Skeletal muscle satellite cell (primary cell): ENCODE data around the gene SQOR.
"Not testable (repeated sequence)": the region's sequence is repeated elsewhere in the genome, so short reads cannot be mapped to it uniquely, and the experiment has no call there.

Source experiments
- H3K27me3 ChIP-seq: 2 replicates; pipeline ENCODE4 v1.7.0; 2013; ENCODE audit warnings: low read length; ENCODE audit not compliant: control insufficient read depth, insufficient read depth
- H3K36me3 ChIP-seq: 2 replicates; pipeline ENCODE4 v1.7.0; 2013; ENCODE audit warnings: mild to moderate bottlenecking, control low read depth, low read length; ENCODE audit not compliant: insufficient read depth
- H3K4me1 ChIP-seq: 2 replicates; pipeline ENCODE4 v1.7.0; 2013; ENCODE audit warnings: low read length; ENCODE audit not compliant: control insufficient read depth, insufficient read depth
- H3K4me2 ChIP-seq: 2 replicates; pipeline ENCODE4 v1.7.0; 2013; ENCODE audit warnings: mild to moderate bottlenecking, low read length
- H3K4me3 ChIP-seq: 2 replicates; pipeline ENCODE4 v1.7.0; 2013; ENCODE audit warnings: low read length
- H3K9ac ChIP-seq: 2 replicates; pipeline ENCODE4 v1.7.0; 2013; ENCODE audit warnings: mild to moderate bottlenecking, low read depth, low read length, moderate library complexity
- H3K9me3 ChIP-seq: replicated peaks from 2 replicates; pipeline ENCODE4 v1.7.0; 2013; ENCODE audit warnings: mild to moderate bottlenecking, control low read depth, low read length

The SQOR gene

DNA sequence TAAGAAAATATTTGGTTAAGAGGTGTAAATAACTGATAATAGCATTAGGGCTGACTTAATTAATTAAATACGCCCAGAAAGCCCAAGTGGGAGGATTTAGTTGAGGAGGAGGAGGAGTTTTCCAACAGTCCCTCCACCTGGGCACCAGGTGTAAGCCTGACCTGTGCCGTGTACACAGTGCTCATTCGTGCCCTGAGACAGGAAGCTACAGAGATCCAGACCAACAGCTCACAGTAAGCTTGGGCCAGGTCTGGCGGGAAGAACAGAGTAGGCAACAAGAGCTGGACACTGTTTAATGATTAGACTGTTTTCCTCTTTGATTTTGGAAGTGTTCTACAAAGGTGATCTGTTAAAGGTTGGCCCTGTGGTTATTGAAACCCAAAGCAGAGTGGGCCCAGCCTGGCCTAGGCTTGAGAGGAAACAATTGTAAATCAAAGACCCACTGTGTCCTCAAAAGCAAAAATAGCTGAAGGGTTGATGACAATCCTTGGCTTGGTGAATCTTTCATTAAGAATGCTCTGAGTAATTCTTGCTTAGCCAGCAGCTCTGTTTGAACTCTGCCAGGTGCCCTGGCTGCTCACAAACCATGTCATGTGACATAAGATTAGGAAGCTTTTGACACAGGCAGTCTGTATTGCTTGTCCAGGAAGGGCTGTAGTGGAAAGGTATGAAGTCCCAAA lies 13.8 kb downstream of the SQOR start:
- H3K9ac ChIP-seq: peak overlapping the region; percentile 3
- H3K9me3 ChIP-seq: no peaks in the 10 kb centered on the region
- peaks cover 39% of the 10 kb centered on the region for H3K4me1 ChIP-seq
- H3K27me3 ChIP-seq: no peaks in the 10 kb centered on the region
- peak overlapping the region; percentile 16 for H3K4me2 ChIP-seq
- no peaks in the 10 kb centered on the region for H3K36me3 ChIP-seq
- H3K4me3 ChIP-seq: peak overlapping the region; percentile 29

DNA sequence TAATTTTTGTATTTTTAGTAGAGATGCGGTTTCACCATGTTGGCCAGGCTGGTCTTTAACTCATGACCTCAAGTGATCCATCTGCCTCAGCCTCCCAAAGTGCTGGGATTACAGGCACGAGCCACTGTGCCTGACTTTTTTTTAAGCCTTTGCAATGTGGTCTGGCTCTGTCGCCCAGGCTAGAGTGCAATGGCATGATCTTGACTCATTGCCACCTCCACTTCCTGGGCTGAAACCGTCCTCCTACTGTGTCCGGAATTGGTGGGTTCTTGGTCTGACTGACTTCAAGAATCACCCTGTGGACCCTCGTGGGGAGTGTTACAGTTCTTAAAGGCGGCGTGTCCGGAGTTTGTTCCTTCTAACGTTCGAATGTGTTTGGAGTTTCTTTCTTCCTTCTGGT lies 15.2 kb downstream of the SQOR start:
- H3K27me3 ChIP-seq: not testable (repeated sequence)
- peaks cover 31% of the 10 kb centered on the region for H3K4me1 ChIP-seq

DNA sequence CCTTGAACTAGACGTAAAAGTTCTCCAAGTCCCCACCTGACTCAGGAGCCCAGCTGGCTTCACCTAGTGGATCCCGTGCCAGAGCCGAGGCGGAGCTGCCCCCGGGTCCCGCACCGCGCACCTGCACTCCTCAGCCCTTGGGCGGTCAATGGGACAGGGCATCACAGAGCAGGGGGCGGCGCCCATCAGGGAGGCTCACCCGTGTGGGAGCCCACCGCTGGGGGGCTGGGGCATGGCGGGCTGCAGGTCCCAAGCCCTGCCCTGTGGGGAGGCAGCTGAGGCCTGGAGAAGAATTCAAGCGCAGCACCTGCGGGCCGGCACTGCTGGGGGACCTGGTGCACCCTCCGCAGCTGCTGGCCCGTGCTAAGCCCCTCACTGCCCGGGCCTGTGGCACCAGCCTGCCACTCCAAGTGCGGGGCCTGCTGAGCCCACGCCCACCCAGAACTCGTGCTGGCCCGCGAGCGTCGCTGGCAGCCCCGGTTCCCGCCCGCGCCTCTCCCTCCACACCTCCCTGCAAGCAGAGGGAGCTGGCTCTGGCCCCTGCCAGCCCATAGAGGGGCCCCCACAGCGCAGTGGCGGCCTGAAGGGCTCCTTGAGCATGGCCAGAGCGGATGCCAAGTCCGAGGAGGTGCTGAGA lies 16.2 kb downstream of the SQOR start:
- no peaks in the 10 kb centered on the region for H3K9me3 ChIP-seq
- H3K4me2 ChIP-seq: no peak overlapping the region
- H3K4me3 ChIP-seq: no peak overlapping the region
- no peak overlapping the region for H3K9ac ChIP-seq
- no peaks in the 10 kb centered on the region for H3K27me3 ChIP-seq
- H3K4me1 ChIP-seq: peaks cover 21% of the 10 kb centered on the region
- no peaks in the 10 kb centered on the region for H3K36me3 ChIP-seq

More for the DNA sequence above, 15.2 kb downstream of the SQOR start:
- not testable (repeated sequence) for H3K4me2 ChIP-seq, H3K9me3 ChIP-seq, H3K9ac ChIP-seq, H3K4me3 ChIP-seq, H3K36me3 ChIP-seq

DNA sequence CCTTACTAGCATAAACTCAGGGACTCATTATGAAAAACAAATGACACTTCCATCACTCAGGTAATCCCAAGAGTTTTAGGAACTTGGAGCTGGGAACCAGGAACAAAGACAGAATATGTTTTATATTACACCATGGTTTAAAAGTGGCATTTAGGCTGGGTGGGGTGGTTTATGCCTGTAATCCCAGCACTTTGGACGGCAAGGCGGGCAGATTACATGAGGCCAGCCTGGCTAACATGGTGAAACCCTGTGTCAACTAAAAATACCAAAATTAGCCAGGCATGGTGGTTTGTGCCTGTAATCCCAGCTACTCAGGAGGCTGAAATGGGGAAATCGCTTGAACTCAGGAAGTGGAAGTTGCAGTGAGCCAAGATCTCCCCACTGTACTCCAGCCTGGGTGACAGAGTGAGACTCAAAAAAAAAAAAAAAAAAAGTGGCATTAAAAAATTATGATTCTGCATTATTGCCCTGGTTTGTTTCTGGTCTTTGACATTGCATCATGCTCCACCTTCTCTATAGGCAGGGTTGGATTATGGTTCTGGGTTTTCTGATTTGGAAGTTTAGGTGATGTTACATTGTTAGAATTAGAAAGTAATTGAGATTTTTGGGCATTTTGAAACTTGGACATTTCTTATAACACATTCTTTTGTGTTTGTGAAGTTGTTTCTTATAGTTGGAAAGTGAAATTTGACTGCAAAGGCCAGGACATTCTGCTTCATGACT lies 19.0 kb downstream of the SQOR start:
- Histone ChIP-seq H3K36me3 (no peaks in the 10 kb centered on the region), H3K9ac (no peak overlapping the region), H3K4me1 (peaks cover 4% of the 10 kb centered on the region), H3K4me3 (no peak overlapping the region), H3K27me3 (no peaks in the 10 kb centered on the region), H3K4me2 (no peak overlapping the region), H3K9me3 (no peaks in the 10 kb centered on the region)

DNA sequence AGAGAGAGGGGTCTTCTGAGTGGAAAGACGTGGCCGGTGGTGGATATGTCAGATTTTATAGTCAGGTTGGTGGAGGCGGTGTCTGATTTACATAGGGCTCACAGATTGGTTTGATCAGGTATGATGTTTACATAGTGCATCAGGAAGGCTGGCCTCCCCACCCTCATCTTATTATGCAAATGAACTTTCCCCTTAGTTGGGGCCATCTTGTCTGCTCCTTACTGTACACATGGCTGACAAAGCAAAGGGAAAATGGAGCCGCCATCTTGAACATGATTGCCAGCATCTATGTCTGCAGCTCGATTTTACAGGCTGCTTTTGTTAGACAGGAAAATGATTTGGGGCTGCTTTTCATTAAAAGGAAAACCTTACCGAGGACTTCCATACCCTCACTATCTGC lies 19.9 kb downstream of the SQOR start:
- Histone ChIP-seq H3K9ac (no peak overlapping the region), H3K9me3 (no peaks in the 10 kb centered on the region), H3K4me1 (no peaks in the 10 kb centered on the region), H3K36me3 (no peaks in the 10 kb centered on the region), H3K27me3 (no peaks in the 10 kb centered on the region), H3K4me3 (no peak overlapping the region), H3K4me2 (no peak overlapping the region)

DNA sequence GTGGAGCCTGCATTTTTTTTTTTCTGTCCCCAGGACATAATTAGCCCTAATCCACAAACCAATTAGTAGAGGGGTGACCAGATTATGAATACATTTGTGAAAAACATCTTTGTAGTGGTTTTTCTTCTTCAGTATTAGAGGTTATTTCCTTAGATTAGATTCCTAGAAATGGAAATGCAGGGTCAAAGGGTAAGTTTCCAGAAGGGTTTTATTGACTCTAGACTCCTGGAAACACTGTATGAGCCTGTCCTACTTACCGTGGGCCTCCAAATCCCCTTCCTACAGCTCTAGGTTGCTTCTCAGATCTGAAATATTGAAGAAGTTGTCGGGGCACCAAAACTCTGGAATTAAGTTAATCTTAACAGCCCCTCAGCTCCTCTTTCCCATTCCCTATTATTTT lies 22.4 kb downstream of the SQOR start:
- Histone ChIP-seq H3K4me2 (no peak overlapping the region), H3K36me3 (peaks cover 8% of the 10 kb centered on the region), H3K27me3 (no peaks in the 10 kb centered on the region), H3K9me3 (no peaks in the 10 kb centered on the region), H3K4me3 (no peak overlapping the region), H3K9ac (no peak overlapping the region), H3K4me1 (peaks cover 14% of the 10 kb centered on the region)

DNA sequence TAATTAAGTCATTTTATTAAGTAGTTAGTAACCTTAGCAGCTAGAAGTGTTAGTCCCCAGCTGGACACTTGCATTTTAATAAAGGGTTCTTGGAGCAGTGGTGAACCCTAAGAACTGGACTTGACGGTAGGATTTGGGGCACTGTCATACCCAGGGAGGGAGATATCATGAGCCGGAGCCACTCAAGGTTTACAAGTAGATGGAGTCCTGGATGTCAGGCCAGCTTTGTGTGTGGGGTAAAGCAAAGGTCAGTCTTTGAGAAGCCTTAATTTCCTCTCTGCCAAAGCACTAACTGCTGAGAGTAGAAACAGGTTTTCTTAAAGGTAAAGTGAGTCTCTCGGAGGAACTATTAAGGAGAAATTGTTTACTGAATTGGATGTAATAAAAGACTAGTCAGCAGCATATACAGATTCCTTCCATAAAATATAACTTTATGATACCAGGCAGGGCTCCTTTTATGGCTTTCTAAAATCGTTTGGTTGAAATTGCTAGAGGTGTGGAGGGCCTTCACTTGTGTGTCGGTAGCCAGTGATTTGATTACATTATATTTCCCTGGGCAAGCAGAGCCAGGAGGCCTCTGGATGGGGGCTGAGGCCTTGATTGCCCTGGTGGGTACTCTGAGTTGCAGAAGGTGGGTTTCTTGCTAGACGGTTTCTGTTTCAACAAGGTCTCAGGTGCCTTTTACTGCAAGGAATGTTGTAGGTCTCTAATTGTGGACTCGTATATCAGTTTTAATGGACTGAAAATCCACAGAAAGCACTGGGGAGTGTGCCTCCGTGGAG lies 23.1 kb downstream of the SQOR start:
- no peaks in the 10 kb centered on the region for H3K27me3 ChIP-seq
- H3K4me2 ChIP-seq: no peak overlapping the region
- H3K9ac ChIP-seq: no peak overlapping the region
- no peaks in the 10 kb centered on the region for H3K9me3 ChIP-seq
- H3K4me1 ChIP-seq: peaks cover 14% of the 10 kb centered on the region
- H3K36me3 ChIP-seq: peaks cover 13% of the 10 kb centered on the region
- H3K4me3 ChIP-seq: no peak overlapping the region

DNA sequence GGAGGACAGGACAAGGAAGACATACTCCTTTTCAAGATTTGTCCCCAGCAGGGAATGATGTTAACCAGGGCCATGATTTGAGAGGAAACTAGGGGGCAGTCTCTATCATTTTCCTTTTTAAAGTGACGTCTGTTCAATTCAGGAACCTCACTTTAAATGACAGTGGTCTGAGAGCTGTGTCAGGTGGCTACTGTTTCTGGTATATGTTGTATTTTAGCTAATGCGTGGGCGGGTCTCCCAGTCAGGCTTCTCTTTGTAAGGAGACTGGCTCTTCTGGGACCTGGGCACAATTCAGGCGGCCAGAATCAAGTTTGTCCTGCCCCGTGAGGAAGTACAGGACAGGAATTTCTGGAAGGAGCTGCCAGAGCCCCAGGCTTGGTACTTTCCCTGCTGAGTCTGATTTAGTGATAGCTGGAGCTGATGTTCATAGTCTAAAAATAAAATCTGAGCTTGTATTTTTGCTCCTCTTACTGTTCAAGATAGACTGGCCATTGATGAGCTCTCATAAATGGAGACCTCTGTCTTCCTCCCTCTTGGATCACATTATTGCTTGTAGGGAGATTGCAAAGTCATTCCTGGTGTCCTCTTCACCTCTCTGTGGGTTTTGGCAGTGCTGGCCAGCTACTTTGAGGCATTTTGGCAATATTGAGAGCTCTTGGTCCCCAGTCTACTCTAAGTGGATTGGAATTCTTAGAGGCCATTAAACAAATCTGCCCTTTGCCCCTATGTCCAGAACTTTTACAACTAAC lies 25.6 kb downstream of the SQOR start:
- no peaks in the 10 kb centered on the region for H3K9me3 ChIP-seq
- no peak overlapping the region for H3K4me3 ChIP-seq
- H3K27me3 ChIP-seq: no peaks in the 10 kb centered on the region
- peak overlapping the region; percentile 21 for H3K9ac ChIP-seq
- peaks cover 18% of the 10 kb centered on the region for H3K36me3 ChIP-seq
- H3K4me1 ChIP-seq: peaks cover 24% of the 10 kb centered on the region
- no peak overlapping the region for H3K4me2 ChIP-seq

DNA sequence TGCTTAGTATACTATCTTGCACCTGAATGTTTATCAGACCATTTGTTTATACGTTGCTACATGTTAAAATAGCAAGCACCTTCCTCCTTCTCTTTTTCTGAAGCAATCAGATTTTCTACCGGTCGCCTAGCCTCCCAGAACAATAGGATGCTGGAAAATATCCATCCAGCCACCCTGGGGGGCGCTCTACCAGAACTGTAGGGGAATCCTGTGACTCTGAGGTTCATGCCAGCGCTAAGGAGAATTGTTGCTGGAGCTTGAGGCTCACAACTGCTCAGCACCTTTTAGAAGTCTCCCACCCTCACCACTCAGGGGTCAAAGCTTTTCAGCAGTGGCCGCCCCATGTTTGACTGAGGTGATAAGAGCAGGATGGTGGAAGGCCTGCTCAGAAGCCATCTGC lies 27.5 kb downstream of the SQOR start:
- peaks cover 24% of the 10 kb centered on the region for H3K4me1 ChIP-seq
- H3K4me3 ChIP-seq: no peak overlapping the region
- no peaks in the 10 kb centered on the region for H3K9me3 ChIP-seq
- no peaks in the 10 kb centered on the region for H3K27me3 ChIP-seq
- H3K4me2 ChIP-seq: no peak overlapping the region
- H3K9ac ChIP-seq: no peak overlapping the region
- H3K36me3 ChIP-seq: peaks cover 18% of the 10 kb centered on the region

DNA sequence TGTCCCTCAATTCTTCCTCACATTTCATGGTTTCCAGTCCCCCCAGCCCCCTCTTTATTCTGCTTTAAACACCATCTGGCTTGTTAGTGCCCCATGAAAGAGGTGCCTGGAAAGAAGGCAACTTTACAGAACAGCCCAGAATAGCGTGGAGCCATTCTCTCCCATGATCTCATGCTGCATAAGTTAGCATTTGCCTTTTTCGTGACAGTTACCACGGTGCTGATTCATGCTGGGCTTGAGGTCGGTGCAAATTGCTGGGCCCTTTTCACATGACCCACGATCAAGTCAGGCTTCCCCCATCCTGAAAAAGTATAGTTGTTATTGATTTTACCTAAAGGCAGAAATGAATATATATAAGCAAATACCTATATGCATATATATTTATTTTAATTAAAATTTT lies 29.6 kb downstream of the SQOR start:
- Histone ChIP-seq H3K4me1 (peaks cover 24% of the 10 kb centered on the region), H3K4me2 (no peak overlapping the region), H3K36me3 (peaks cover 18% of the 10 kb centered on the region), H3K9me3 (no peaks in the 10 kb centered on the region), H3K27me3 (no peaks in the 10 kb centered on the region), H3K9ac (no peak overlapping the region), H3K4me3 (no peak overlapping the region)

DNA sequence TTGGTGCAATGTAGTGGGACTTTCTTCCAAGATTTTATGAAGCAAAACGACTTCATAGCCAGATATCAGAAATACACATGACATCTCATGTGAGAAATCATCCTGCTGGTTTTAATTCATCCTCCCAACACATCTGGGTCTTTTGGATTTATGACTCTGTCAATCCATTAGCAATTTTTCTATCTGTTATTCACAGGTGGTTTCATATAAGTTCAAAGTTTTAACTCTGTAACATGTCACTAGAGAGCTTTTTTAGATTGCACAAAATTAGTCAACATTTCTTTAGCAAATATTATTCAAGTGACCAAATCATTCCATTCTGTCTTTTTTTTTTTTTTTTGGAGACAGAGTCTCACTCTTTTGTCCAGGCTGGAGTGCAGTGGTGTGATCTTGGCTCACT lies 30.4 kb downstream of the SQOR start:
- Histone ChIP-seq H3K4me2 (no peak overlapping the region), H3K9ac (no peak overlapping the region), H3K27me3 (no peaks in the 10 kb centered on the region), H3K4me3 (no peak overlapping the region), H3K9me3 (no peaks in the 10 kb centered on the region), H3K4me1 (peaks cover 21% of the 10 kb centered on the region), H3K36me3 (peaks cover 18% of the 10 kb centered on the region)
